Ascending aorta (tissue), 2 donors: Measurements from ENCODE around the gene TMEM139. TPM values are rescaled to one million over a fixed set of nuclear protein-coding genes. Genes with fewer than 3 reads are reported as not detected.

ENCODE experiments used
- DNase-seq, 2 donors: peaks; one replicate each; pipeline ENCODE4 v3.0.0-alpha.2; 2019; ENCODE audit warnings: low spot score in 2 of 2
- H3K27ac ChIP-seq, 2 donors: fragments of 200-600 bp; sonication (generic); one replicate each; pipeline ENCODE4 v1.5.1; 2016 to 2017; ENCODE audit warnings: mild to moderate bottlenecking in 1 of 2
- H3K27me3 ChIP-seq: fragments of 200-600 bp; sonication (generic); one replicate; pipeline ENCODE4 v1.5.1; 2017
- H3K36me3 ChIP-seq, 2 donors: fragments of 200-600 bp; sonication (generic); one replicate each; pipeline ENCODE4 v1.5.1; 2016
- H3K4me1 ChIP-seq, 2 donors: fragments of 200-600 bp; sonication (generic); one replicate each; pipeline ENCODE4 v1.5.1; 2016 to 2017; ENCODE audit warnings: mild to moderate bottlenecking in 1 of 2
- H3K4me3 ChIP-seq, 2 donors: fragments of 200-600 bp; sonication (generic); one replicate each; pipeline ENCODE4 v1.5.1; 2016 to 2017; ENCODE audit warnings: mild to moderate bottlenecking in 1 of 2
- H3K9me3 ChIP-seq, 2 donors: fragments of 200-600 bp; sonication (generic); one replicate each; pipeline ENCODE4 v1.5.1; 2016
- intact Hi-C: fragments of 100-400 bp; cut with DNase I; formaldehyde crosslinking; loops from one replicate; pipeline ENCODE4 v1.15.1; 2023
- total RNA-seq: library from RNA; depleted of rRNA; stranded (reverse); fragments of >200 nt; gene quantifications from one replicate; pipeline ENCODE4 v1.1.0, GENCODE V29; 2016
- TF ChIP-seq, protein P1 (sequence below), 3 experiments: fragments of 200-600 bp in 2 of 3; fragments of 450-650 bp in 1 of 3; sonication (generic) in 2 of 3; IDR thresholded peaks; one replicate each; pipeline ENCODE4 v1.5.1; 2016 to 2019; ENCODE audit warnings: antibody characterized with exemption in 3 of 3, mild to moderate bottlenecking in 1 of 3, moderate library complexity in 1 of 3

The TMEM139 gene
- total RNA-seq, 1 donor from 2014 or later, result 11.5 TPM

DNA sequence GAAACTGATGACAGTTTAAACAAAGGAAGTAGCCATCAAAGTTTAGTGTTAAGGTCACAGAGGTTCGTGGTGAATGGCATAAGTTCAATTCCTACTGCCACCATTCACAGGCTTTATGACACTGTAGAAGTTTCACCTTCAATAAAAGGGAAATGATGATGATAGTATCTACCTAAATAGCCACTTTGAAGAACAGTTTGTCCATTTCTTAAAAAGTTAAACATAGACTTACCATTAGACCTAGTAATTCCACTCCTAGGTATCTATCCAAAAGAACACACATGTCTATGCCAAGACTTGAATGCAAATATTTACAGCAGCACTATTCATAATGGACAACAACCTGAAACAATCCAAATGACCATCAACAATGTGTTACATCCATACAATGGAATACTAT is 40.4 kb upstream of the TMEM139 start:
- intact Hi-C loops, result loop anchor here (5.0 kb wide), 1 partner anchor 43 kb away; the partner anchor contains the start of gene CASP2
- Histone ChIP-seq H3K27ac (no peak overlapping the region), H3K9me3 (no peaks in the 10 kb centered on the region), H3K4me1 (no peaks in the 10 kb centered on the region), H3K36me3 (no peaks in the 10 kb centered on the region), H3K4me3 (no peak overlapping the region), H3K27me3 (no peaks in the 10 kb centered on the region)
- DNase-seq, result no peak
- TF ChIP-seq, protein P1, sequence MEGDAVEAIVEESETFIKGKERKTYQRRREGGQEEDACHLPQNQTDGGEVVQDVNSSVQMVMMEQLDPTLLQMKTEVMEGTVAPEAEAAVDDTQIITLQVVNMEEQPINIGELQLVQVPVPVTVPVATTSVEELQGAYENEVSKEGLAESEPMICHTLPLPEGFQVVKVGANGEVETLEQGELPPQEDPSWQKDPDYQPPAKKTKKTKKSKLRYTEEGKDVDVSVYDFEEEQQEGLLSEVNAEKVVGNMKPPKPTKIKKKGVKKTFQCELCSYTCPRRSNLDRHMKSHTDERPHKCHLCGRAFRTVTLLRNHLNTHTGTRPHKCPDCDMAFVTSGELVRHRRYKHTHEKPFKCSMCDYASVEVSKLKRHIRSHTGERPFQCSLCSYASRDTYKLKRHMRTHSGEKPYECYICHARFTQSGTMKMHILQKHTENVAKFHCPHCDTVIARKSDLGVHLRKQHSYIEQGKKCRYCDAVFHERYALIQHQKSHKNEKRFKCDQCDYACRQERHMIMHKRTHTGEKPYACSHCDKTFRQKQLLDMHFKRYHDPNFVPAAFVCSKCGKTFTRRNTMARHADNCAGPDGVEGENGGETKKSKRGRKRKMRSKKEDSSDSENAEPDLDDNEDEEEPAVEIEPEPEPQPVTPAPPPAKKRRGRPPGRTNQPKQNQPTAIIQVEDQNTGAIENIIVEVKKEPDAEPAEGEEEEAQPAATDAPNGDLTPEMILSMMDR (IDR thresholded peaks at IDR 0.05), result no peak

DNA sequence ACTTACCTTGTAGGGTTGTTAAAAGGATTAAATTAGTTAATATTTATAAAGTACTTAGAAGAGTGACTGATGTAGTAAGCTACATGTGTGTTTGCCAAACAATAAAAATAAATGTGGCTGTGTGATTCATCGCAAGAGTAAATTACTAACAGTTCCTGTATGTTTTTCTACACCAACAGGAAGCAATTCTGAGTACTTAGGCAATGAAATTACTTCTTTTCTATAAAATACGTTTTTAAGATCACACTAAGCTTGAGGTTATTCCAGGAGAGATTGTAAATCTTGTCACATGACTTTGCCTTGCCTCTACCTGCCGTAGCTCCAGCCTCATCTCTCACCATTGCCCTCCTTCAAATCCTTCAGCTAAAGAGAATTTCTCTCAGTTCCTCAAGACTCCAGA is 39.6 kb upstream of the TMEM139 start:
- Histone ChIP-seq H3K27ac (no peak overlapping the region), H3K36me3 (no peaks in the 10 kb centered on the region), H3K9me3 (no peaks in the 10 kb centered on the region), H3K4me1 (no peaks in the 10 kb centered on the region), H3K4me3 (no peak overlapping the region), H3K27me3 (no peaks in the 10 kb centered on the region)
- intact Hi-C loops, result no loop called here
- DNase-seq, result no peak
- TF ChIP-seq, protein P1 (IDR thresholded peaks at IDR 0.05), result no peak

DNA sequence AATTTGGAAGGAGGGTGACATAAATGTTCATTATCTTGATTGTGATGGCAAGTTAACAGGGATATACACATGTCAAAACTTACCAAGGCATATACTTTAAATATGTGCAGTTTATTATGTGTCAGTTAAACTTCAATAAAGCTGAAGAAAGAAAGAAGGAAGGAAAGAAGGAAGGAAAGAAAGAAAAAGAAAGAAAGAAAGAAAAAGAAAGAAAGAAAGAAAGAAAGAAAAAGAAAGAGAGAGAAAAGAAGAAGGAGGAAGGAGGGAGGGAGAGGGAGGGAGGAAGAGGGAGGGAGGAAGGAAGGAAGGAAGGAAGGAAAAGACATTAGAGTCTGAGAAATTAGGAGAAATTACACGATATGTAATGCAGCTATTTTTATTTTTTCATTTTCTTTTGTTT is 37.4 kb upstream of the TMEM139 start:
- Histone ChIP-seq H3K9me3 (no peaks in the 10 kb centered on the region), H3K27me3 (no peaks in the 10 kb centered on the region), H3K4me1 (no peaks in the 10 kb centered on the region), H3K4me3 (no peak overlapping the region), H3K36me3 (no peaks in the 10 kb centered on the region), H3K27ac (no peak overlapping the region)
- DNase-seq, result no peak
- intact Hi-C loops, result no loop called here
- TF ChIP-seq, protein P1 (IDR thresholded peaks at IDR 0.05), result no peak

DNA sequence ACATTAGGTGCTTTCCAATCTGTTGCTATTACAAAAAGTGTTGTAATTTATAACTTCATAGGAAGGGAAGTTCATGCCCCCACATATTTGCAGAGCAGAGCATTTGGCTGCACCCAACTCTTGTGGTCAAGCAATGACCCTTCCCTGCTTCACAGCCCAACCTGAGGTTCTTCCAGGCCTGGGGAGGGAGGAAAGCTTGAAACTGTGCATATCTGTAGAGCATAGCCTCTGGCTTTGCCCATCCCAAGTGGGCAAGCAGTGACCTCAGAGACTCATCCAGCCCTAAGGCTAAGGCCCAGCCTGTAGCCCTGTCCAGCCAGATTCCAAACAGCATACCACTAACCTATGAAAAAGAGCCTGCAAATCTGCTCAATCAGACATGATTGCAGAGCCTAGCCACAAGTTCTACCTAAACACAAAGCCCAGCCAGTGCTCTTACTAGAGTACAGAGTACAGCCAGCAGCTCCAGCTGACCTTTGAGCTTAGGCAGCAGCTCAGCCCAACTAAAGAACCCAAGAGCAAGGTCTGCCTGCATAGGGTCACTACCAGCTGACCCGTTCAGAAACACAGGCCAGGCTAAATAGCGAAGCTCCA is 35.9 kb upstream of the TMEM139 start:
- Histone ChIP-seq H3K4me1 (no peaks in the 10 kb centered on the region), H3K27me3 (no peaks in the 10 kb centered on the region), H3K27ac (no peak overlapping the region), H3K4me3 (no peak overlapping the region), H3K36me3 (no peaks in the 10 kb centered on the region), H3K9me3 (no peaks in the 10 kb centered on the region)
- TF ChIP-seq, protein P1 (IDR thresholded peaks at IDR 0.05), result no peak
- no peak for DNase-seq
- intact Hi-C loops, result no loop called here

DNA sequence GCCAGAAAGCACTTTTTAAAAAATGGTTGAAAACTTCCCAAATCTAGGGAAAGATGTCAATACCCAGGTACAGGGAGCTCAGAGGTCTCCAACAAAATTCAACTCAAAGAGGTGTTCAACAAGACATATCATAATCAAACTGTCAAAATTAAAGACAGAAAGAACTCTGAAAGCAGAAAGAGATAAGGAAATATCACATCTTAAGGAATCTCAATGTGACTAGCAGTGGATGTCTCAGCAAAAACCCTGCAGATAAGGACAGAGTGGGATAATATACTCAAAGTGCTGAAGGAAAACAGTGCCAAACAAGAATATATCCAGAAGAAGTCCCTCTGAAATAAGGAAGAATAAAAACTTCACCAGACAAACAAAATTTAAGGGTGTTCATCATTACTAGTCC is 34.6 kb upstream of the TMEM139 start:
- Histone ChIP-seq H3K9me3 (no peaks in the 10 kb centered on the region), H3K36me3 (no peaks in the 10 kb centered on the region), H3K4me1 (no peaks in the 10 kb centered on the region), H3K27me3 (no peaks in the 10 kb centered on the region), H3K27ac (no peak overlapping the region), H3K4me3 (no peak overlapping the region)
- DNase-seq, result no peak
- intact Hi-C loops, result no loop called here
- TF ChIP-seq, protein P1 (IDR thresholded peaks at IDR 0.05), result no peak

DNA sequence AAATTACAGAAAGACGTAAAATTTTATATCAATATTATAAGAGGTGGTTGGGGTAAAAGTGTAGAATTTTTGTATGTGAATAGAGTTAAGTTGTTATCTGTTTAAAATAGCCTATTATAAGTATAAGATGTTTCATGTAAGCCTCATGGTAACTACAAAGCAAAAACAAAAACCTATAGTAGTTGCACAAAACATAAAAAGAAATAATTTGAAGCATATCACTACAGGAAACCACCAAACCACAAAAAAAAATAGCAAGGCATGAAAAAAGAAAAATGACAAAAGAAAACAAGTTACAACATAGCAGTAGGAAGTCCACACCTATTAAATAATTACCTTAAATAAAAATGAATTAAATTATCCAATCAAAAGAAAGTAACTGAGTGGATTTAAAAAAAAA is 33.9 kb upstream of the TMEM139 start:
- DNase-seq, result no peak
- Histone ChIP-seq H3K36me3 (no peaks in the 10 kb centered on the region), H3K4me3 (no peak overlapping the region), H3K27ac (no peak overlapping the region), H3K27me3 (no peaks in the 10 kb centered on the region), H3K9me3 (no peaks in the 10 kb centered on the region), H3K4me1 (no peaks in the 10 kb centered on the region)
- intact Hi-C loops, result no loop called here
- TF ChIP-seq, protein P1 (IDR thresholded peaks at IDR 0.05), result no peak
